ENCODE results near the gene POU6F2.

POU6F2 gene

GRCh38 chr7:39152701-39153100, 175.0 kb downstream of the POU6F2 start:
- H3K4me3 ChIP-seq (ENCODE audit: low read depth, low read length): no peak overlapping the region
- TF ChIP-seq CTCF (conservative IDR thresholded peaks at IDR 0.05; ENCODE audit: low read depth, low read length): no peak
- no peak for DNase-seq (ENCODE audit: low read depth)

- DNase-seq (ENCODE audit: low read depth): no peak
- TF ChIP-seq CTCF (conservative IDR thresholded peaks at IDR 0.05; ENCODE audit: low read depth, low read length): no peak
- H3K4me3 ChIP-seq (ENCODE audit: low read depth, low read length): no peak overlapping the region
These were observed 175.4 kb downstream of the POU6F2 start for GRCh38 chr7:39153113-39153512.

- H3K4me3 ChIP-seq (ENCODE audit: low read depth, low read length): no peak overlapping the region
- no peak for DNase-seq (ENCODE audit: low read depth)
- TF ChIP-seq CTCF (conservative IDR thresholded peaks at IDR 0.05; ENCODE audit: low read depth, low read length): no peak
These were observed 175.9 kb downstream of the POU6F2 start for GRCh38 chr7:39153647-39154046.

GRCh38 chr7:39154815-39155214, 177.1 kb downstream of the POU6F2 start:
- DNase-seq (ENCODE audit: low read depth): no peak
- TF ChIP-seq CTCF (conservative IDR thresholded peaks at IDR 0.05; ENCODE audit: low read depth, low read length): no peak
- no peak overlapping the region for H3K4me3 ChIP-seq (ENCODE audit: low read depth, low read length)

- TF ChIP-seq CTCF (conservative IDR thresholded peaks at IDR 0.05; ENCODE audit: low read depth, low read length): no peak
- no peak for DNase-seq (ENCODE audit: low read depth)
- no peak overlapping the region for H3K4me3 ChIP-seq (ENCODE audit: low read depth, low read length)
These were observed 180.7 kb downstream of the POU6F2 start for GRCh38 chr7:39158367-39158766.

- DNase-seq (ENCODE audit: low read depth): no peak
These were observed 184.2 kb downstream of the POU6F2 start for GRCh38 chr7:39161903-39162302.

More at GRCh38 chr7:39161903-39162302, 184.2 kb downstream of the POU6F2 start:
- no peak for TF ChIP-seq CTCF (conservative IDR thresholded peaks at IDR 0.05; ENCODE audit: low read depth, low read length)
- H3K4me3 ChIP-seq (ENCODE audit: low read depth, low read length): no peak overlapping the region

Data from choroid plexus epithelial cell (primary cell).